ENCODE data around the gene SERPINH1.

Gene SERPINH1

GRCh38 chr11:75566763-75567279 is 4.8 kb downstream of the SERPINH1 start:
- DNase-seq = no peak
- no peak overlapping the region for H3K4me3 Mint-ChIP-seq
- no peak for ATAC-seq (replicated peaks)
- H3K27me3 Mint-ChIP-seq = no peaks in the 10 kb centered on the region
- H3K4me1 Mint-ChIP-seq (ENCODE audit: low read depth in 2 of 2) = peaks cover 36 to 41% of the 10 kb centered on the region in 2 donors
- H3K9me3 Mint-ChIP-seq = no peaks in the 10 kb centered on the region
- H3K36me3 Mint-ChIP-seq (ENCODE audit: insufficient read depth) = peaks cover 17% of the 10 kb centered on the region
- H3K27ac Mint-ChIP-seq = no peak overlapping the region

- Mint-ChIP-seq H3K9me3 (no peaks in the 10 kb centered on the region), H3K36me3 (ENCODE audit: insufficient read depth) (peaks cover 18% of the 10 kb centered on the region), H3K27me3 (no peaks in the 10 kb centered on the region), H3K4me1 (ENCODE audit: low read depth in 2 of 2) (peaks cover 27 to 29% of the 10 kb centered on the region in 2 donors), H3K4me3 (no peak overlapping the region), H3K27ac (no peak overlapping the region)
- ATAC-seq (replicated peaks) (no peak), DNase-seq (no peak)
Observed at GRCh38 chr11:75567971-75568370, 5.9 kb downstream of the SERPINH1 start.

GRCh38 chr11:75568616-75569219 is 6.7 kb downstream of the SERPINH1 start:
- ATAC-seq (replicated peaks) (no peak), DNase-seq (no peak)
- H3K27me3 Mint-ChIP-seq = no peaks in the 10 kb centered on the region
- H3K36me3 Mint-ChIP-seq (ENCODE audit: insufficient read depth) = peaks cover 18% of the 10 kb centered on the region
- peak overlapping the region in 1 of 2 donors; percentile 59 for H3K27ac Mint-ChIP-seq
- H3K4me1 Mint-ChIP-seq (ENCODE audit: low read depth in 2 of 2) = peaks cover 20 to 22% of the 10 kb centered on the region in 2 donors
- H3K9me3 Mint-ChIP-seq = no peaks in the 10 kb centered on the region
- H3K4me3 Mint-ChIP-seq = no peak overlapping the region

GRCh38 chr11:75570559-75571139 is 8.6 kb downstream of the SERPINH1 start:
- Mint-ChIP-seq H3K27me3 (no peaks in the 10 kb centered on the region), H3K9me3 (no peaks in the 10 kb centered on the region), H3K36me3 (ENCODE audit: insufficient read depth) (peaks cover 18% of the 10 kb centered on the region), H3K4me3 (no peak overlapping the region), H3K4me1 (ENCODE audit: low read depth in 2 of 2) (peaks cover 5 to 6% of the 10 kb centered on the region in 2 donors), H3K27ac (no peak overlapping the region)
- DNase-seq (no peak), ATAC-seq (replicated peaks) (no peak)

GRCh38 chr11:75571625-75572024 is 9.6 kb downstream of the SERPINH1 start:
- DNase-seq = no peak
- no peaks in the 10 kb centered on the region for H3K9me3 Mint-ChIP-seq

GRCh38 chr11:75572744-75573143 is 10.7 kb downstream of the SERPINH1 start:
- H3K4me3 Mint-ChIP-seq = no peak overlapping the region
- peaks cover 7 to 8% of the 10 kb centered on the region in 2 donors for H3K4me1 Mint-ChIP-seq (ENCODE audit: low read depth in 2 of 2)
- no peaks in the 10 kb centered on the region for H3K9me3 Mint-ChIP-seq
- peaks cover 18% of the 10 kb centered on the region for H3K36me3 Mint-ChIP-seq (ENCODE audit: insufficient read depth)
- H3K27ac Mint-ChIP-seq = no peak overlapping the region
- no peaks in the 10 kb centered on the region for H3K27me3 Mint-ChIP-seq
- no peak for DNase-seq
- ATAC-seq (replicated peaks) = no peak

More at GRCh38 chr11:75571625-75572024, 9.6 kb downstream of the SERPINH1 start:
- peak overlapping the region in 1 of 2 donors; percentile 19 for H3K27ac Mint-ChIP-seq
- no peaks in the 10 kb centered on the region for H3K27me3 Mint-ChIP-seq
- no peak for ATAC-seq (replicated peaks)
- H3K36me3 Mint-ChIP-seq (ENCODE audit: insufficient read depth) = peaks cover 18% of the 10 kb centered on the region
- peaks cover 5 to 6% of the 10 kb centered on the region in 2 donors for H3K4me1 Mint-ChIP-seq (ENCODE audit: low read depth in 2 of 2)
- H3K4me3 Mint-ChIP-seq = no peak overlapping the region

GRCh38 chr11:75574698-75575602 is 12.9 kb downstream of the SERPINH1 start:
- no peak for DNase-seq
- no peak overlapping the region for H3K4me3 Mint-ChIP-seq
- H3K27ac Mint-ChIP-seq = peak overlapping the region in 1 of 2 donors; percentile 67
- H3K4me1 Mint-ChIP-seq (ENCODE audit: low read depth in 2 of 2) = peaks cover 6 to 8% of the 10 kb centered on the region in 2 donors
- H3K27me3 Mint-ChIP-seq = no peaks in the 10 kb centered on the region
- peaks cover 5% of the 10 kb centered on the region for H3K36me3 Mint-ChIP-seq (ENCODE audit: insufficient read depth)
- H3K9me3 Mint-ChIP-seq = no peaks in the 10 kb centered on the region
- ATAC-seq (replicated peaks) = no peak

- no peak for DNase-seq
- Mint-ChIP-seq H3K9me3 (no peaks in the 10 kb centered on the region), H3K4me1 (ENCODE audit: low read depth in 2 of 2) (peaks cover 6 to 8% of the 10 kb centered on the region in 2 donors), H3K4me3 (no peak overlapping the region), H3K36me3 (ENCODE audit: insufficient read depth) (peaks cover 3% of the 10 kb centered on the region), H3K27me3 (no peaks in the 10 kb centered on the region), H3K27ac (no peak overlapping the region)
- ATAC-seq (replicated peaks) = no peak
Observed at GRCh38 chr11:75576017-75576416, 14.0 kb downstream of the SERPINH1 start.

- Mint-ChIP-seq H3K9me3 (no peaks in the 10 kb centered on the region), H3K27me3 (peaks cover 0 to 3% of the 10 kb centered on the region in 2 donors), H3K4me3 (no peak overlapping the region), H3K4me1 (ENCODE audit: low read depth in 2 of 2) (peaks cover 6 to 8% of the 10 kb centered on the region in 2 donors), H3K36me3 (ENCODE audit: insufficient read depth) (peaks cover 3% of the 10 kb centered on the region), H3K27ac (peak overlapping the region in 1 of 2 donors; percentile 68)
- DNase-seq = no peak
- peak; percentile 65 for ATAC-seq (replicated peaks)
Observed at GRCh38 chr11:75576499-75576918, 14.5 kb downstream of the SERPINH1 start.

GRCh38 chr11:75577207-75577606 is 15.2 kb downstream of the SERPINH1 start:
- Mint-ChIP-seq H3K27me3 (peaks cover 0 to 10% of the 10 kb centered on the region in 2 donors), H3K27ac (no peak overlapping the region), H3K36me3 (ENCODE audit: insufficient read depth) (no peaks in the 10 kb centered on the region), H3K4me1 (ENCODE audit: low read depth in 2 of 2) (peaks cover 8 to 11% of the 10 kb centered on the region in 2 donors), H3K9me3 (no peaks in the 10 kb centered on the region), H3K4me3 (no peak overlapping the region)
- ATAC-seq (replicated peaks) (peak; percentile 37), DNase-seq (peak; percentile 49 to 59 (median 53))

GRCh38 chr11:75578977-75579376 is 16.9 kb downstream of the SERPINH1 start:
- Mint-ChIP-seq H3K36me3 (ENCODE audit: insufficient read depth) (no peaks in the 10 kb centered on the region), H3K4me1 (ENCODE audit: low read depth in 2 of 2) (peaks cover 17 to 20% of the 10 kb centered on the region in 2 donors), H3K27me3 (peaks cover 0 to 17% of the 10 kb centered on the region in 2 donors), H3K27ac (no peak overlapping the region), H3K9me3 (no peaks in the 10 kb centered on the region), H3K4me3 (no peak overlapping the region)
- ATAC-seq (replicated peaks) (no peak), DNase-seq (no peak)

- H3K27ac Mint-ChIP-seq = no peak overlapping the region
- DNase-seq (no peak), ATAC-seq (replicated peaks) (no peak)
- H3K4me1 Mint-ChIP-seq (ENCODE audit: low read depth in 2 of 2) = peaks cover 19 to 20% of the 10 kb centered on the region in 2 donors
- peaks cover 0 to 17% of the 10 kb centered on the region in 2 donors for H3K27me3 Mint-ChIP-seq
- H3K36me3 Mint-ChIP-seq (ENCODE audit: insufficient read depth) = no peaks in the 10 kb centered on the region
- H3K4me3 Mint-ChIP-seq = no peak overlapping the region
- H3K9me3 Mint-ChIP-seq = no peaks in the 10 kb centered on the region
Observed at GRCh38 chr11:75579841-75580240, 17.8 kb downstream of the SERPINH1 start.

- H3K27me3 Mint-ChIP-seq = peaks cover 0 to 17% of the 10 kb centered on the region in 2 donors
Observed at GRCh38 chr11:75582506-75582894, 20.4 kb downstream of the SERPINH1 start.

More at GRCh38 chr11:75582506-75582894, 20.4 kb downstream of the SERPINH1 start:
- ATAC-seq (replicated peaks) (peak; percentile 14), DNase-seq (no peak)
- Mint-ChIP-seq H3K4me1 (ENCODE audit: low read depth in 2 of 2) (peaks cover 13 to 15% of the 10 kb centered on the region in 2 donors), H3K36me3 (ENCODE audit: insufficient read depth) (no peaks in the 10 kb centered on the region), H3K4me3 (peak overlapping the region; percentile 85 to 88), H3K9me3 (no peaks in the 10 kb centered on the region), H3K27ac (peak overlapping the region; percentile 67 to 79)

All from effector memory CD8-positive, alpha-beta T cell (primary cell).